ACC112 (cell line): ENCODE results near the gene PTPRN2.

Source experiments
- H2AFZ ChIP-seq: fragments of 200-600 bp; sonication (generic); one replicate; pipeline ENCODE4 v1.6.0; 2017; ENCODE audit warnings: antibody characterized with exemption, low read length; ENCODE audit not compliant: unreplicated experiment
- H3K27ac ChIP-seq: fragments of 200-600 bp; sonication (generic); 2 replicates; pipeline ENCODE4 v1.5.1; 2014; ENCODE audit warnings: low read depth, mild to moderate bottlenecking, antibody characterized with exemption, low read length, moderate library complexity
- H3K27me3 ChIP-seq: fragments of 200-600 bp; sonication (generic); 2 replicates; pipeline ENCODE4 v1.6.1; 2014; ENCODE audit warnings: mild to moderate bottlenecking, antibody characterized with exemption, low read length, moderate library complexity, mixed read lengths; ENCODE audit not compliant: insufficient read depth
- H3K36me3 ChIP-seq: fragments of 200-600 bp; sonication (generic); 2 replicates; pipeline ENCODE4 v1.6.1; 2016; ENCODE audit warnings: mild to moderate bottlenecking, antibody characterized with exemption, low read length, moderate library complexity, mixed read lengths; ENCODE audit not compliant: insufficient read depth
- H3K4me1 ChIP-seq: fragments of 200-600 bp; sonication (generic); one replicate; pipeline ENCODE4 v1.6.1; 2016; ENCODE audit warnings: low read length, mixed read lengths; ENCODE audit not compliant: insufficient read depth, unreplicated experiment, control insufficient read depth
- H3K4me3 ChIP-seq: fragments of 200-600 bp; sonication (generic); 2 replicates; pipeline ENCODE4 v1.5.1; 2014; ENCODE audit warnings: mild to moderate bottlenecking, low read depth, low read length
- H3K79me2 ChIP-seq: fragments of 200-600 bp; sonication (generic); one replicate; pipeline ENCODE4 v1.6.0; 2016; ENCODE audit warnings: low read length; ENCODE audit not compliant: control insufficient read depth, unreplicated experiment, insufficient read depth

PTPRN2 gene

DNA sequence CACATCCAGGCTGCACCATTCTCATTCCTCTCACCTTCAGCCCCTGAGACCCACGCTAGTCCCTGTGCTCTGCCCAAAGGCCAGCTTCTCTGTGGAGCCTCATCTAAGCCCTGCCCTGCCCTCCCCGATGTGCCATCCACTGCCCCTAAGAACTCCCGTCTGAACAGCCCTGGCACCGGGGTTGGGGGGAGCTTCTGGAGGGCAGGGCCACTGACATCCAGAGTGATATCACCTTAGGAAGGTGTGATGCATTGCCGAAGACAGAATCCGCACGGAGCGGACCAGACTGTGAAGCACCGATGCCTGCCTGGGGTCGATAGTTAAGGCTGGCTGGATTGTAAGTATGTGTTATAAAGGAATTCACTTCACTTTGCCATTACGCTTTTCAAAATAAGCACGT lies 511.0 kb downstream of the PTPRN2 start:
- Histone ChIP-seq H3K4me1 (no peaks in the 10 kb centered on the region), H3K36me3 (no peaks in the 10 kb centered on the region), H3K27me3 (no peaks in the 10 kb centered on the region), H3K4me3 (no peak overlapping the region), H2AFZ (no peak overlapping the region), H3K79me2 (no peaks in the 10 kb centered on the region), H3K27ac (no peak overlapping the region)

DNA sequence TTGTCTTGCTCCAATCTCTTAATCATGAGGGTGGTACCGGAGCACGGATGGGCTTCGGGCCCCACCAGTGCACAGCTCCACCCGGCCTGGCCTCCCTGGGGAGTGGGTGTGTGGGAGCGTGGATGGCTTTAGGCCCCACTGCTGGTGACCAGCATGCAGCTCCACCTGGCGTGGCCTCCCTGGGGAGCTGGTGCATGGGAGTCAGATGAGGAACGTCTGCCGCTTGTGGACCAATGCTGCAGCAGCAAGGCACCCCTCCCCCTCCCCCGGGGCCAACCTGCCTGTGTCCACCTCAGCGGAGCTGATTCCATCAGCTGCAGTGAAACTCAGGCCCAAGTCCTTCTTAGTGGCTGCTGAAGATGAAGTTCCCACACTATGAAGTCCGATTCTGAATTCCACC lies 511.4 kb downstream of the PTPRN2 start:
- Histone ChIP-seq H3K27me3 (no peaks in the 10 kb centered on the region), H2AFZ (no peak overlapping the region)

GRCh38 chr7:158075633-158076001 lies 512.0 kb downstream of the PTPRN2 start:
- H3K27me3 ChIP-seq, result no peaks in the 10 kb centered on the region
- H2AFZ ChIP-seq, result no peak overlapping the region
- H3K4me3 ChIP-seq, result no peak overlapping the region
- H3K27ac ChIP-seq, result no peak overlapping the region
- H3K36me3 ChIP-seq, result no peaks in the 10 kb centered on the region
- no peaks in the 10 kb centered on the region for H3K79me2 ChIP-seq
- no peaks in the 10 kb centered on the region for H3K4me1 ChIP-seq

More for the DNA sequence above, 511.4 kb downstream of the PTPRN2 start:
- H3K4me1 ChIP-seq, result no peaks in the 10 kb centered on the region
- H3K4me3 ChIP-seq, result no peak overlapping the region
- no peak overlapping the region for H3K27ac ChIP-seq
- no peaks in the 10 kb centered on the region for H3K36me3 ChIP-seq
- H3K79me2 ChIP-seq, result no peaks in the 10 kb centered on the region

DNA sequence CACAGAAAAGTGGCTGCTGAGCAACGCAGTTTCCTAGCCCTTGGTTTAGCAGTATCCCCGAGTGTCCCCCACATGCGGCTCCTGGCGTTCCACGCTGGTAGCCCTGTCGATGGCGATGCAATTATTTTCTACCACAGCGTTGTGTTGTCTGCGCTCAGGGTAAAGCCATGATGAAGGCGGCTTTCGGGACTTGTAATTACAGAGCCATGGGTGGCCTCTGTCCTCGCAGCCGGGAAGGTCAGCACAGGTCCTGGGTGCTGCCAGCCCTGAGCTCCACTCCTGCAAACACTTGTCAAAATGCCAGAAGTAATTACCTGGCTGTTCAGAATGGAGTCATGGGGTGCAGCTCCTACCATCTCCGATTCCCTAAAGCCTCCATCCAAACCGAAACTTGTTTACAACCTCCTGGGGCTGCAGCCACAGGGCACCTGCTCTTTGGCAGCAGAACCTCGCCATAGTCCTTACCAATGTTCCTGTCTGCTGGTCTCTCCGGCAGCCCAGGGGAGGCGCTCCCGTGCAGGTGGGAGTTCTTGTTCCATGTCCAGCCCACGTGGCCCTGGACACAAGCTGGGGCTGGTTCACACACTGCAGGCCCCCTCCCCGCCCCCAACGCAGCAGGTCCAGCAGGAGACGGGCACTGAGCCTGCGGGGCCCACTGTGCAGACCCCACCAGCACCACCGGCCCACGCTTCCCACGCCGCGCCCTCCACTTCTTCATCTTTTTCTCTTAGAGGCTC lies 512.6 kb downstream of the PTPRN2 start:
- H2AFZ ChIP-seq, result no peak overlapping the region
- H3K4me3 ChIP-seq, result no peak overlapping the region
- H3K36me3 ChIP-seq, result no peaks in the 10 kb centered on the region
- H3K79me2 ChIP-seq, result no peaks in the 10 kb centered on the region
- H3K27ac ChIP-seq, result no peak overlapping the region
- no peaks in the 10 kb centered on the region for H3K27me3 ChIP-seq
- no peaks in the 10 kb centered on the region for H3K4me1 ChIP-seq

GRCh38 chr7:158073845-158074840 lies 513.5 kb downstream of the PTPRN2 start:
- Histone ChIP-seq H2AFZ (no peak overlapping the region), H3K79me2 (no peaks in the 10 kb centered on the region), H3K4me3 (no peak overlapping the region), H3K4me1 (no peaks in the 10 kb centered on the region), H3K36me3 (no peaks in the 10 kb centered on the region), H3K27ac (no peak overlapping the region), H3K27me3 (no peaks in the 10 kb centered on the region)

DNA sequence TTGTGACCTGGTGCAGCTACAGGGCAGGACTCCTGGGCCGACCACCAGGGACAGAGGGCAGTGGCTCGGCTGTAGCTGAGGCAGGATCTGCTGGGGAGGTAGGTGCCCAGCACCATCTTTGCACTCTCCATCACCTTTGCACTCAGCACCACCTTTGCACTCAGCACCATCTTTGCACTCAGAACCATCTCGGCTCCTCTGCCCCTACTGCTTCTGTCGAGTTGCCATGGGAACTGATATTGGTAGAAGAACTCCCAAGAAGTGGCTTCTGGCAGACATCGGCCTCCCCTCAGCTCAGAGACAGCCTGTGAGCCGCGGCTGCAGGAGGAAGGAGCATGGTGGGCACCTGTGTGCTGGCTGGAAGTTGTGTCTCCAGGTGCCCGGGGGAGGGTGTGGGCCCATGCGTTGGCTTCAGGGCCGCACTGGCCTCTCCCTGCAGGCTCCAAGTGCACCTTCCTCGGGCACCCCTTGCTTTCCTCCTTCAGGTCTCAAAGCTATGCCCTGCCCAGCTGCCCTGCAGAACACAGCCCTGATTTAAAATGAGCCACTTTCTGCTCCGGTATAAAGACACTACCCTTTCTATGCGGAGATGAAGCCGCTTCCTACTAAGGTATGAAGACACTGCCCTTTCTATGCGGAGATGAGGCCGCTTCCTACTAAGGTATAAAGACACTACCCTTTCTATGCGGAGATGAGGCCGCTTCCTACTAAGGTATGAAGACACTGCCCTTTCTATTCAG lies 514.5 kb downstream of the PTPRN2 start:
- no peak overlapping the region for H3K27ac ChIP-seq
- H3K4me3 ChIP-seq, result no peak overlapping the region
- H2AFZ ChIP-seq, result no peak overlapping the region
- H3K4me1 ChIP-seq, result no peaks in the 10 kb centered on the region
- no peaks in the 10 kb centered on the region for H3K79me2 ChIP-seq
- H3K27me3 ChIP-seq, result no peaks in the 10 kb centered on the region
- H3K36me3 ChIP-seq, result no peaks in the 10 kb centered on the region

DNA sequence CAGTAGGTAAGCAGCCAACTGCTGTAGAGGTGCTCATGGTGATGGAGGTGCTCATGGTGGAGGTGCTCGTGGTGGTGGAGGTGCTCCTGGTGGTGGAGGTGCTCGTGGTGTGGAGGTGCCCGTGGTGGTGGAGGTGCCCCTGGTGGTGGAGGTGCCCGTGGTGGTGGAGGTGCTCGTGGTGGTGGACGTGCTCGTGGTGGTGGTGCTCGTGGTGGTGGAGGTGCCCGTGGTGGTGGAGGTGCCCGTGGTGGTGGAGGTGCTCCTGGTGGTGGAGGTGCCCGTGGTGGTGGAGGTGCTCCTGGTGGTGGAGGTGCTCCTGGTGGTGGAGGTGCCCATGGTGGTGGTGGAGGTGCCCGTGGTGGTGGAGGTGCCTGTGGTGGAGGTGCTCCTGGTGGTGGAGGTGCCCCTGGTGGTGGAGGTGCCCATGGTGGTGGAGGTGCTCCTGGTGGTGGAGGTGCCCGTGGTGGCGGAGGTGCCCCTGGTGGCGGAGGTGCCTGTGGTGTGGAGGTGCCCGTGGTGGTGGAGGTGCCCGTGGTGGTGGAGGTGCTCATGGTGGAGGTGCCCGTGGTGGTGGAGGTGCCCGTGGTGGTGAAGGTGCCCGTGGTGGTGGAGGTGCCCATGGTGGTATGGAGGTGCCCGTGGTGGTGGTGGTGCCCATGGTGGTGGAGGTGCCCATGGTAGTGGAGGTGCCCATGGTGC lies 517.3 kb downstream of the PTPRN2 start:
- Histone ChIP-seq H3K36me3 (no peaks in the 10 kb centered on the region), H3K4me3 (no peak overlapping the region), H3K79me2 (no peaks in the 10 kb centered on the region), H3K4me1 (no peaks in the 10 kb centered on the region), H2AFZ (no peak overlapping the region), H3K27me3 (no peaks in the 10 kb centered on the region), H3K27ac (no peak overlapping the region)

GRCh38 chr7:158068853-158069252 lies 518.8 kb downstream of the PTPRN2 start:
- Histone ChIP-seq H3K36me3 (no peaks in the 10 kb centered on the region), H3K27ac (no peak overlapping the region), H3K27me3 (no peaks in the 10 kb centered on the region), H3K4me3 (no peak overlapping the region), H3K79me2 (no peaks in the 10 kb centered on the region), H2AFZ (no peak overlapping the region), H3K4me1 (no peaks in the 10 kb centered on the region)

- no peaks in the 10 kb centered on the region for H3K4me1 ChIP-seq
- H3K27me3 ChIP-seq, result no peaks in the 10 kb centered on the region
- no peak overlapping the region for H3K27ac ChIP-seq
- H3K79me2 ChIP-seq, result no peaks in the 10 kb centered on the region
- no peak overlapping the region for H2AFZ ChIP-seq
- no peaks in the 10 kb centered on the region for H3K36me3 ChIP-seq
- H3K4me3 ChIP-seq, result no peak overlapping the region
Measured at GRCh38 chr7:158067931-158068482, 519.6 kb downstream of the PTPRN2 start.
